K562 (cell line): Measurements from ENCODE around the gene MPC1. TPM values are rescaled to one million over a fixed set of nuclear protein-coding genes. Genes with fewer than 3 reads are reported as not detected.

Experiments
- ATAC-seq: fragments of 200-7000 bp; cut with Tn5 transposase; 3 replicates; pipeline ENCODE4 v1.9.1; 2020; ENCODE audit warnings: moderate library complexity
- BruUV-seq: library from RNA; stranded (reverse); fragments of 400-500 nt; replicated peaks from 2 replicates; lab custom pipeline; 2021; lab: Mats Ljungman, UMichigan
- CTCF ChIA-PET: fragments of 300-600 bp; formaldehyde crosslinking; extraction: SDS; loops from one replicate; lab custom pipeline; 2021; ENCODE audit warnings: low intra/inter-chr PET ratio; lab: Yijun Ruan, JAX
- POLR2A ChIA-PET: fragments of 300-600, 350-650 bp; sonication (Branson Sonifier 250); formaldehyde crosslinking; extraction: SDS; loops from one replicate; lab custom pipeline; 2021; ENCODE audit warnings: antibody characterized with exemption, inconsistent platforms; lab: Yijun Ruan, JAX
- DNase-seq, 4 experiments: peaks; one replicate each; pipeline versions ENCODE4 v3.0.0 to v3.0.0-alpha.2; 2011 to 2018; ENCODE audit warnings: low spot score in 3 of 4, mixed read lengths in 3 of 4; ENCODE audit errors: extremely low read depth in 1 of 4
- FAIRE-seq: peaks from 2 replicates; lab custom pipeline; 2011; peaks lifted over from hg19 to GRCh38; lab: Jason Lieb, UNC
- H2AFZ ChIP-seq: 2 replicates; pipeline ENCODE4 v1.6.0; 2011; ENCODE audit warnings: low read depth, low read length, control low read depth, inconsistent platforms
- H3K27ac ChIP-seq: fragments of 200-600 bp; 3 replicates; pipeline ENCODE4 v1.8.0; 2011; ENCODE audit warnings: low read depth, mild to moderate bottlenecking, control low read depth, inconsistent platforms, low read length, moderate library complexity, mixed read lengths; ENCODE audit errors: extremely low read depth
- H3K27me3 ChIP-seq, 2 experiments: fragments of 300-600 bp in 1 of 2; 2 replicates in 1 of 2; 3 replicates in 1 of 2; pipeline versions ENCODE4 v1.6.0 to v1.8.0; 2011; ENCODE audit warnings: inconsistent platforms in 2 of 2, low read length in 2 of 2, mild to moderate bottlenecking in 1 of 2, mixed read lengths in 1 of 2, moderate library complexity in 1 of 2; ENCODE audit not compliant: control insufficient read depth in 2 of 2, insufficient read depth in 2 of 2
- H3K36me3 ChIP-seq: fragments of 300-600 bp; 3 replicates; pipeline ENCODE4 v1.8.0; 2011; ENCODE audit warnings: mild to moderate bottlenecking, low read length, inconsistent platforms; ENCODE audit not compliant: control insufficient read depth, insufficient read depth
- H3K4me1 ChIP-seq, 2 experiments: fragments of 200-600 bp in 1 of 2; replicated peaks in 1 of 2; 2 replicates in 1 of 2; 3 replicates in 1 of 2; pipeline versions ENCODE4 v1.5.1 to v1.8.0; 2011; ENCODE audit warnings: inconsistent platforms in 2 of 2, low read length in 2 of 2, mild to moderate bottlenecking in 1 of 2, mixed read lengths in 1 of 2, moderate library complexity in 1 of 2; ENCODE audit not compliant: control insufficient read depth in 2 of 2, insufficient read depth in 2 of 2
- H3K4me2 ChIP-seq: 2 replicates; pipeline ENCODE4 v1.6.1; 2011; ENCODE audit warnings: low read length, control low read depth, inconsistent platforms, mixed read lengths; ENCODE audit not compliant: insufficient read depth
- H3K4me3 ChIP-seq: fragments of 200-600 bp; sonication (generic), shearing (Covaris generic); 2 replicates; pipeline ENCODE4 v1.5.1; 2016; ENCODE audit warnings: control low read depth, inconsistent platforms
- H3K79me2 ChIP-seq: fragments of 200-600 bp; 3 replicates; pipeline ENCODE4 v1.8.0; 2011; ENCODE audit warnings: low read length, inconsistent platforms; ENCODE audit not compliant: control insufficient read depth, insufficient read depth
- H3K9ac ChIP-seq, 2 experiments: 2 replicates each; pipeline versions ENCODE4 v1.6.0 to v1.6.1; 2011; ENCODE audit warnings: low read depth in 2 of 2, low read length in 2 of 2, control low read depth in 1 of 2, inconsistent platforms in 1 of 2, mild to moderate bottlenecking in 1 of 2, mixed read lengths in 1 of 2; ENCODE audit not compliant: insufficient read depth in 1 of 2
- H3K9me1 ChIP-seq: one replicate; pipeline ENCODE4 v1.6.0; 2011; ENCODE audit warnings: inconsistent platforms, mild to moderate bottlenecking, low read length, moderate library complexity; ENCODE audit not compliant: control insufficient read depth, insufficient read depth
- H3K9me3 ChIP-seq: replicated peaks from 2 replicates; pipeline ENCODE4 v1.5.1; 2011; ENCODE audit warnings: low read depth, low read length, inconsistent platforms; ENCODE audit not compliant: control insufficient read depth, insufficient read depth
- H4K20me1 ChIP-seq: replicated peaks from 2 replicates; pipeline ENCODE4 v1.6.1; 2011; ENCODE audit warnings: low read length, inconsistent platforms, mixed read lengths; ENCODE audit not compliant: control insufficient read depth, insufficient read depth
- AFF1 ChIP-seq, 2 experiments: fragments of 450-650 bp; IDR thresholded peaks; 2 replicates each; pipeline ENCODE4 v1.6.1; 2018; ENCODE audit warnings: mild to moderate bottlenecking in 2 of 2, low read depth in 1 of 2; ENCODE audit not compliant: partially characterized antibody in 2 of 2
- CHD4 ChIP-seq: fragments of 200-600 bp; sonication (generic); IDR thresholded peaks from 3 replicates; pipeline ENCODE4 v1.6.1; 2012; ENCODE audit warnings: low read depth, mild to moderate bottlenecking, mixed read lengths, low read length, inconsistent platforms; ENCODE audit not compliant: insufficient read depth, insufficient replicate concordance, poor library complexity, severe bottlenecking
- POLR2A ChIP-seq: fragments of 450-650 bp; conservative IDR thresholded peaks from 2 replicates; pipeline ENCODE4 v1.6.1; 2016
- POLR2B ChIP-seq: fragments of 450-650 bp; IDR thresholded peaks from 2 replicates; pipeline ENCODE4 v1.6.1; 2018; ENCODE audit warnings: low read depth; ENCODE audit not compliant: partially characterized antibody
- POLR2G ChIP-seq: fragments of 200-400 bp; formaldehyde crosslinking; IDR thresholded peaks from 2 replicates; pipeline ENCODE4 v1.6.1; 2017; ENCODE audit warnings: low read depth, mild to moderate bottlenecking, antibody characterized with exemption, low read length, moderate library complexity
- RBFOX2 ChIP-seq: fragments of 200-400 bp; formaldehyde crosslinking; IDR thresholded peaks from 2 replicates; pipeline ENCODE4 v1.6.1; 2017; ENCODE audit warnings: low read depth, mild to moderate bottlenecking, low read length, moderate library complexity
- RBM22 ChIP-seq: fragments of 200-400 bp; formaldehyde crosslinking; IDR thresholded peaks from 2 replicates; pipeline ENCODE4 v1.6.1; 2018; ENCODE audit warnings: low read length, low read depth; ENCODE audit not compliant: poor library complexity, severe bottlenecking
- SUPT5H ChIP-seq: fragments of 450-650 bp; IDR thresholded peaks from 2 replicates; pipeline ENCODE4 v1.6.1; 2016
- THRB ChIP-seq: fragments of 450-650 bp; formaldehyde crosslinking; conservative IDR thresholded peaks from 2 replicates; pipeline ENCODE4 v1.4.0; 2022; ENCODE audit warnings: mild to moderate bottlenecking, missing genetic modification characterization
- ZNF408 ChIP-seq: fragments of 250-450 bp; sonication (Bioruptor Pico); IDR thresholded peaks from 2 replicates; pipeline ENCODE4 v1.4.0; 2020; ENCODE audit warnings: low read depth, mild to moderate bottlenecking, moderate library complexity
- ZNF41 ChIP-seq: fragments of 250-450 bp; sonication (Bioruptor Pico); conservative IDR thresholded peaks from 2 replicates; pipeline ENCODE4 v1.4.0; 2020; ENCODE audit warnings: mild to moderate bottlenecking
- WGBS: fragments of 100-300 bp; shearing (Covaris generic); methylation state at CpG from one replicate; pipeline ENCODE4 v1.1.6; 2016; ENCODE audit warnings: low coverage, mixed read lengths; ENCODE audit not compliant: insufficient coverage; ENCODE audit errors: missing lambda C conversion rate; 5-methylcytosine and 5-hydroxymethylcytosine counted together
- in situ Hi-C: fragments of 300-500 bp; cut with MboI; formaldehyde crosslinking; loops from 4 replicates; pipeline ENCODE4 v1.15.0; 2018; ENCODE audit warnings: inconsistent platforms, mixed read lengths
- intact Hi-C: fragments of 100-400 bp; cut with micrococcal nuclease; formaldehyde crosslinking; loops from 2 replicates; pipeline ENCODE4 v1.14.2; 2022
- polyA plus RNA-seq, 8 experiments: library from polyadenylated mRNA; depleted of rRNA in 4 of 8; stranded (reverse) in 5 of 8; unstranded in 3 of 8; fragments of >200 nt; fragmentation: Nextera tagmentation in 2 of 8; fragmentation: Illumina TruSeq in 1 of 8; extraction: Ambion mirVana in 2 of 8; extraction: Trizol in 1 of 8; gene quantifications; 2 replicates each; pipeline versions ENCODE4 v1.2.1 to v1.2.3, GENCODE V29; 2011 to 2014; ENCODE audit warnings: inconsistent platforms in 1 of 8, missing spikeins in 1 of 8
- total RNA-seq, 7 experiments: library from RNA; depleted of rRNA in 6 of 7; stranded (reverse); fragments of >200 nt in 6 of 7; fragmentation: Illumina TruSeq in 2 of 7; extraction: Trizol in 2 of 7; gene quantifications; 2 replicates each; pipeline versions ENCODE4 v1.2.1 to v1.2.3, GENCODE V29; 2011 to 2021; ENCODE audit warnings: low replicate concordance in 1 of 7

Gene MPC1
- total and polyA plus RNA-seq, 9 of the 15 experiments (the other 6 are each of a cell fraction or from before 2014, with no cell fraction given) = 78.6 to 185 (median 138) TPM

- H3K27me3 ChIP-seq = no peaks in the 10 kb centered on the region
- WGBS = 87% methylated on average over 23 of the region's 23 CpGs
- H3K9me3 ChIP-seq = no peaks in the 10 kb centered on the region
- POLR2A ChIA-PET = interaction anchor here (0.5 to 1.2 kb wide), 3 partner anchors 14 to 23 kb away, joined by 3 to 4 read pairs (median 4); no protein-coding TSS in a partner anchor
- H3K9me1 ChIP-seq = no peaks in the 10 kb centered on the region
- H3K4me2 ChIP-seq = no peak overlapping the region
- H3K79me2 ChIP-seq = peaks cover 96% of the 10 kb centered on the region
- TF ChIP-seq ZNF408 (no peak), AFF1 (IDR thresholded peaks at IDR 0.05; ENCODE audit: low read depth in 1 of 2, partially characterized antibody in 2 of 2) (no peak), POLR2G (peak; percentile 65), ZNF41 (CRISPR knock-in tag) (no peak), THRB (CRISPR knock-in tag) (0 out of 2 replicates have a peak, but pooled peaks have one; percentile 13), CHD4 (no peak), SUPT5H (peak; percentile 51), POLR2B (peak; percentile 42), RBM22 (peak; percentile 55), RBFOX2 (0 out of 2 replicates have a peak, but pooled peaks have one; percentile 27), POLR2A (peak; percentile 54)
- ATAC-seq (no peak), FAIRE-seq (no peak), DNase-seq (no peak)
- H4K20me1 ChIP-seq = peaks cover 23% of the 10 kb centered on the region; the same call in 1 of the 2 replicates
- H3K27ac ChIP-seq = no peak overlapping the region
- H3K4me3 ChIP-seq = no peak overlapping the region
- intact Hi-C loops = loop anchor here (5.0 kb wide), 1 partner anchor 69 kb away; no protein-coding TSS in a partner anchor
- in situ Hi-C loops = loop anchor here (5.0 kb wide), 1 partner anchor 44 kb away; no protein-coding TSS in a partner anchor
- peaks cover 55% of the 10 kb centered on the region for H3K36me3 ChIP-seq
- CTCF ChIA-PET = no interaction called here
- peaks cover 5 to 14% of the 10 kb centered on the region in 2 experiments; a peak in 4 of 5 replicates for H3K4me1 ChIP-seq
- no peak overlapping the region for H2AFZ ChIP-seq
- BruUV-seq = no TSS peak
- H3K9ac ChIP-seq = peak overlapping the region in 1 of 2 experiments; percentile 22; a peak in 2 of 4 replicates
Measured at GRCh38 chr6:166333172-166333995, 49.4 kb downstream of the MPC1 start.
